Measurements from ENCODE around the gene IHH. TPM values are rescaled to one million over a fixed set of nuclear protein-coding genes. Genes with fewer than 3 reads are reported as not detected.

Gene IHH
- total RNA-seq, 1 experiment from 2014 or later: 19.0 TPM

DNA sequence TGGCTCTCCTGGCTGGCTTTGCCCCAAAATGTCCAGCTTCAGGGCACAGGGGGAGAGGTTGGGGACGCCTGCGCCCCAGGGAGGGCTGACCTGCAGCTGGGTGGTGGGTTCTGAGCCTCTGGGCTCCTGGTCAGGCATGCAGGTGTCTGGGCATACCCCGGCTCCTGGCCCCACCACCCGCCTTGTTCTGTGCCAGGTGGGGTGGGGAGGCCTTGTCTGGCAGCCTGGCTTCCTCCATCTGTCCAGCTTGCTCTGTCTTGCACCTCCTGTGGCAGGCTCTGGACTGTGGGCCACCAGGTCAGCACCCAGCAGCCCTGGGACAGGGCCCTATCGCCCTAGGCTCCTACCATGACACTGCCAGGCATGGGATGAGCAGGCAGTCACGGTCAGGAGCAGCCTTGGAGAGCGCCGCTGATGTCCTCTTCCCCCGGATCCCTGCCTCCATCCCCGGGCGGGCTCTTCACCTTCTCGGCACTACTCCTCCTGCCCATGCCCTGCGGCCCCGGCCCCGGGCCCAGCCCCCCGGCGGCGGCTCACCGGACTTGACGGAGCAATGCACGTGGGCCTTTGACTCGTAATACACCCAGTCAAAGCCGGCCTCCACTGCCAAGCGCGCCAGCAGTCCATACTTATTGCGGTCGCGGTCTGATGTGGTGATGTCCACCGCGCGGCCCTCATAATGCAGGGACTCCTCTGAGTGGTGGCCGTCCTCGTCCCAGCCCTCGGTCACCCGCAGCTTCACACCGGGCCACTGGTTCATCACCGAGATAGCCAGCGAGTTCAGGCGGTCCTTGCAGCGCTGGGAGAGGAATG, 3.6 kb downstream of the IHH start:
- H3K4me1 Mint-ChIP-seq (ENCODE audit: low read depth, unreplicated experiment): peaks cover 7% of the 10 kb centered on the region
- Histone ChIP-seq H3K4me1 (peaks cover 11% of the 10 kb centered on the region), H3K27me3 (replicated peaks; ENCODE audit: control insufficient read depth, insufficient read depth, low read length) (no peaks in the 10 kb centered on the region), H3K36me3 (ENCODE audit: control insufficient read depth, insufficient read depth, low read length) (peaks cover 16% of the 10 kb centered on the region), H3K9me3 (no peaks in the 10 kb centered on the region), H3K4me3 (ENCODE audit: low read depth, low read length) (no peak overlapping the region)
- H3K36me3 Mint-ChIP-seq (ENCODE audit: insufficient read depth, unreplicated experiment): peaks cover 40% of the 10 kb centered on the region
- DNase-seq: no peak
- no peak overlapping the region for H3K27ac Mint-ChIP-seq (ENCODE audit: unreplicated experiment)
- POLR2A ChIA-PET: no interaction called here
- intact Hi-C loops (cut with micrococcal nuclease; ENCODE audit: unreplicated experiment): loop anchor here (5.0 kb wide), 2 partner anchors 55 to 240 kb away; no protein-coding TSS in a partner anchor
- CTCF ChIA-PET: interaction anchor here (1.5 to 4.7 kb wide), 4 partner anchors 14 to 98 kb away, joined by 3 to 74 read pairs (median 48); no protein-coding TSS in a partner anchor
- H3K9me3 Mint-ChIP-seq (ENCODE audit: unreplicated experiment): no peaks in the 10 kb centered on the region
- no peak overlapping the region for H3K4me3 Mint-ChIP-seq (ENCODE audit: unreplicated experiment)
- peaks cover 3% of the 10 kb centered on the region for H3K27me3 Mint-ChIP-seq (ENCODE audit: insufficient read depth, unreplicated experiment)
- no TSS peak for BruUV-seq (replicated peaks)
- TF ChIP-seq, protein P1, sequence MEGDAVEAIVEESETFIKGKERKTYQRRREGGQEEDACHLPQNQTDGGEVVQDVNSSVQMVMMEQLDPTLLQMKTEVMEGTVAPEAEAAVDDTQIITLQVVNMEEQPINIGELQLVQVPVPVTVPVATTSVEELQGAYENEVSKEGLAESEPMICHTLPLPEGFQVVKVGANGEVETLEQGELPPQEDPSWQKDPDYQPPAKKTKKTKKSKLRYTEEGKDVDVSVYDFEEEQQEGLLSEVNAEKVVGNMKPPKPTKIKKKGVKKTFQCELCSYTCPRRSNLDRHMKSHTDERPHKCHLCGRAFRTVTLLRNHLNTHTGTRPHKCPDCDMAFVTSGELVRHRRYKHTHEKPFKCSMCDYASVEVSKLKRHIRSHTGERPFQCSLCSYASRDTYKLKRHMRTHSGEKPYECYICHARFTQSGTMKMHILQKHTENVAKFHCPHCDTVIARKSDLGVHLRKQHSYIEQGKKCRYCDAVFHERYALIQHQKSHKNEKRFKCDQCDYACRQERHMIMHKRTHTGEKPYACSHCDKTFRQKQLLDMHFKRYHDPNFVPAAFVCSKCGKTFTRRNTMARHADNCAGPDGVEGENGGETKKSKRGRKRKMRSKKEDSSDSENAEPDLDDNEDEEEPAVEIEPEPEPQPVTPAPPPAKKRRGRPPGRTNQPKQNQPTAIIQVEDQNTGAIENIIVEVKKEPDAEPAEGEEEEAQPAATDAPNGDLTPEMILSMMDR (IDR thresholded peaks at IDR 0.05; ENCODE audit: insufficient read depth in 1 of 2, low read depth in 1 of 2, low read length in 1 of 2, severe bottlenecking in 1 of 2, unreplicated experiment in 1 of 2): no peak

DNA sequence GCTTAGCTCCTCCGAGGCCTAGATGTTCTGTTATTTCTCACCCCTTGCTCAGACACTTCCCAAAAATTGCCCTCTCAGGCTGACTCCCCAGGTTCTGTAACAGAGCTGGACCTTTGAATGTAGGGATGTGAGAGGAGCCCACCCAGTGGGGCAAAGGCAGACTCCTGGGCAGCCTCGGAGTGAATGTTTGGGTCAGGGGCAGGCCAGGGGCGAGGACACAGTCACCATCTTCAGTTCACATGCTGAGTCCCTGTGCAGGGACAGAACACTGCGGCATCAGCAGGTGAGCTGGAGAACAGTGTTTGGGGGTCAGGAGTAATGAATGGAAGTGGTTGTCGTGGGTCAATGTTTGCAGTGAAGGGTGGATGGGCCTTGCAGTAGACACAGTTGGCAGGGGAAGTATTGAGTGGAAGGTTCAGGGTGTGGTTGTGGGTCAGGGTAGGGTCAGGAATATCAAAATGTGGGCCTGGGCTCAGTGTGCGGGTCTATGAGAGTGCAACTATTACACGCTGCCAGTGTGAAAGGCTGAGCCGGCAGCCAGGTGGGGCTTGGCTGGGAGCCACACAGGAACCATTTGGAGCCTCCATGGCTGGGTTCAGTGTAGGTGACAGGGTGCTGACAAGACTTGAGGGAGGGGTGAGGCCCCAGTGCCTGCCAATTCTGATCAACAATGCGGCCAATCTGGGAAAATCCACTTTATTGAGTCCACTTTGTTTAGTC, 4.4 kb downstream of the IHH start:
- CTCF ChIA-PET: interaction anchor here (0.8 to 1.5 kb wide), 4 partner anchors 16 to 239 kb away, joined by 3 read pairs; no protein-coding TSS in a partner anchor
- Histone ChIP-seq H3K9me3 (no peaks in the 10 kb centered on the region), H3K4me1 (peaks cover 11% of the 10 kb centered on the region), H3K4me3 (ENCODE audit: low read depth, low read length) (no peak overlapping the region), H3K27me3 (replicated peaks; ENCODE audit: control insufficient read depth, insufficient read depth, low read length) (no peaks in the 10 kb centered on the region), H3K36me3 (ENCODE audit: control insufficient read depth, insufficient read depth, low read length) (peaks cover 16% of the 10 kb centered on the region)
- peaks cover 2% of the 10 kb centered on the region for H3K27me3 Mint-ChIP-seq (ENCODE audit: insufficient read depth, unreplicated experiment)
- H3K4me1 Mint-ChIP-seq (ENCODE audit: low read depth, unreplicated experiment): peaks cover 3% of the 10 kb centered on the region
- intact Hi-C loops (cut with micrococcal nuclease; ENCODE audit: unreplicated experiment): loop anchor here (5.0 kb wide), 2 partner anchors 54 to 241 kb away; no protein-coding TSS in a partner anchor
- H3K9me3 Mint-ChIP-seq (ENCODE audit: unreplicated experiment): no peaks in the 10 kb centered on the region
- no peak for DNase-seq
- H3K27ac Mint-ChIP-seq (ENCODE audit: unreplicated experiment): no peak overlapping the region
- TF ChIP-seq, protein P1 (IDR thresholded peaks at IDR 0.05; ENCODE audit: insufficient read depth in 1 of 2, low read depth in 1 of 2, low read length in 1 of 2, severe bottlenecking in 1 of 2, unreplicated experiment in 1 of 2): no peak
- no peak overlapping the region for H3K4me3 Mint-ChIP-seq (ENCODE audit: unreplicated experiment)
- POLR2A ChIA-PET: no interaction called here
- no TSS peak for BruUV-seq (replicated peaks)
- peaks cover 40% of the 10 kb centered on the region for H3K36me3 Mint-ChIP-seq (ENCODE audit: insufficient read depth, unreplicated experiment)

Data from Caco-2 (cell line).